ENCODE measurements around the gene TBC1D25. TPM values are rescaled to one million over a fixed set of nuclear protein-coding genes. Genes with fewer than 3 reads are reported as not detected.

TBC1D25 gene
- total RNA-seq, 1 experiment from 2014 or later: 18.2 TPM

- intact Hi-C loops (cut with micrococcal nuclease): no loop called here
- peak overlapping the region; percentile 77 for H3K4me3 Mint-ChIP-seq (ENCODE audit: unreplicated experiment)
- no peaks in the 10 kb centered on the region for H3K4me1 Mint-ChIP-seq (ENCODE audit: insufficient read depth, unreplicated experiment)
- POLR2A ChIA-PET: interaction anchor here (0.7 to 1.1 kb wide), 2 partner anchors 10 to 12 kb away, joined by 3 to 4 read pairs; no protein-coding TSS in a partner anchor
- no peak for DNase-seq (ENCODE audit: unreplicated experiment)
- CTCF ChIA-PET: no interaction called here
- peaks cover 5% of the 10 kb centered on the region for H3K9me3 Mint-ChIP-seq (ENCODE audit: unreplicated experiment)
- no TSS peak for BruUV-seq (replicated peaks)
- TF ChIP-seq, protein P1, sequence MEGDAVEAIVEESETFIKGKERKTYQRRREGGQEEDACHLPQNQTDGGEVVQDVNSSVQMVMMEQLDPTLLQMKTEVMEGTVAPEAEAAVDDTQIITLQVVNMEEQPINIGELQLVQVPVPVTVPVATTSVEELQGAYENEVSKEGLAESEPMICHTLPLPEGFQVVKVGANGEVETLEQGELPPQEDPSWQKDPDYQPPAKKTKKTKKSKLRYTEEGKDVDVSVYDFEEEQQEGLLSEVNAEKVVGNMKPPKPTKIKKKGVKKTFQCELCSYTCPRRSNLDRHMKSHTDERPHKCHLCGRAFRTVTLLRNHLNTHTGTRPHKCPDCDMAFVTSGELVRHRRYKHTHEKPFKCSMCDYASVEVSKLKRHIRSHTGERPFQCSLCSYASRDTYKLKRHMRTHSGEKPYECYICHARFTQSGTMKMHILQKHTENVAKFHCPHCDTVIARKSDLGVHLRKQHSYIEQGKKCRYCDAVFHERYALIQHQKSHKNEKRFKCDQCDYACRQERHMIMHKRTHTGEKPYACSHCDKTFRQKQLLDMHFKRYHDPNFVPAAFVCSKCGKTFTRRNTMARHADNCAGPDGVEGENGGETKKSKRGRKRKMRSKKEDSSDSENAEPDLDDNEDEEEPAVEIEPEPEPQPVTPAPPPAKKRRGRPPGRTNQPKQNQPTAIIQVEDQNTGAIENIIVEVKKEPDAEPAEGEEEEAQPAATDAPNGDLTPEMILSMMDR (IDR thresholded peaks at IDR 0.05; ENCODE audit: unreplicated experiment): no peak
- no peaks in the 10 kb centered on the region for H3K27me3 Mint-ChIP-seq (ENCODE audit: insufficient read depth, unreplicated experiment)
- H3K36me3 Mint-ChIP-seq (ENCODE audit: insufficient read depth, unreplicated experiment): peaks cover 10% of the 10 kb centered on the region
- H3K27ac Mint-ChIP-seq (ENCODE audit: low read depth, unreplicated experiment): no peak overlapping the region
Measured at GRCh38 chrX:48520455-48520854, 19.1 kb upstream of the TBC1D25 start.

- no peak for DNase-seq (ENCODE audit: unreplicated experiment)
- Mint-ChIP-seq H3K9me3 (ENCODE audit: unreplicated experiment) (peaks cover 5% of the 10 kb centered on the region), H3K27me3 (ENCODE audit: insufficient read depth, unreplicated experiment) (no peaks in the 10 kb centered on the region), H3K36me3 (ENCODE audit: insufficient read depth, unreplicated experiment) (peaks cover 10% of the 10 kb centered on the region), H3K4me3 (ENCODE audit: unreplicated experiment) (peak overlapping the region; percentile 77), H3K27ac (ENCODE audit: low read depth, unreplicated experiment) (no peak overlapping the region), H3K4me1 (ENCODE audit: insufficient read depth, unreplicated experiment) (no peaks in the 10 kb centered on the region)
- intact Hi-C loops (cut with micrococcal nuclease): no loop called here
- ChIA-PET POLR2A (interaction anchor here (1.0 to 2.2 kb wide), 5 partner anchors 10 to 75 kb away, joined by 4 to 15 read pairs (median 12); partner anchors contain the start of genes RBM3 and TBC1D25), CTCF (no interaction called here)
- TF ChIP-seq, protein P1 (IDR thresholded peaks at IDR 0.05; ENCODE audit: unreplicated experiment): no peak
- BruUV-seq (replicated peaks): no TSS peak
Measured at GRCh38 chrX:48520976-48521352, 18.6 kb upstream of the TBC1D25 start.

GRCh38 chrX:48521353-48522243 is 17.9 kb upstream of the TBC1D25 start, which contains the start of gene EBP:
Gene EBP (plus strand): TSS chrX:48521808. CDS start chrX:48523772, 1,964 bp downstream.
- Mint-ChIP-seq H3K27ac (ENCODE audit: low read depth, unreplicated experiment) (peak within 1 kb of the TSS; percentile 57), H3K9me3 (ENCODE audit: unreplicated experiment) (peaks cover 1% of the 10 kb centered on the region), H3K4me3 (ENCODE audit: unreplicated experiment) (peak within 1 kb of the TSS; percentile 77), H3K27me3 (ENCODE audit: insufficient read depth, unreplicated experiment) (no peaks in the 10 kb centered on the region), H3K4me1 (ENCODE audit: insufficient read depth, unreplicated experiment) (no peaks in the 10 kb centered on the region), H3K36me3 (ENCODE audit: insufficient read depth, unreplicated experiment) (peaks cover 11% of the 10 kb centered on the region)
- CTCF ChIA-PET: interaction anchor here (0.6 kb wide), 2 partner anchors 47 to 246 kb away, joined by 3 read pairs; no protein-coding TSS in a partner anchor
- BruUV-seq (replicated peaks): no TSS peak
- DNase-seq (ENCODE audit: unreplicated experiment): peak; percentile 95
- intact Hi-C loops (cut with micrococcal nuclease): no loop called here
- TF ChIP-seq, protein P1 (IDR thresholded peaks at IDR 0.05; ENCODE audit: unreplicated experiment): no peak
- POLR2A ChIA-PET: interaction anchor here (0.7 to 2.2 kb wide), 8 partner anchors 10 to 601 kb away, joined by 3 to 15 read pairs (median 7); partner anchors contain the start of genes FTSJ1, PORCN, RBM3 and TBC1D25

DNA sequence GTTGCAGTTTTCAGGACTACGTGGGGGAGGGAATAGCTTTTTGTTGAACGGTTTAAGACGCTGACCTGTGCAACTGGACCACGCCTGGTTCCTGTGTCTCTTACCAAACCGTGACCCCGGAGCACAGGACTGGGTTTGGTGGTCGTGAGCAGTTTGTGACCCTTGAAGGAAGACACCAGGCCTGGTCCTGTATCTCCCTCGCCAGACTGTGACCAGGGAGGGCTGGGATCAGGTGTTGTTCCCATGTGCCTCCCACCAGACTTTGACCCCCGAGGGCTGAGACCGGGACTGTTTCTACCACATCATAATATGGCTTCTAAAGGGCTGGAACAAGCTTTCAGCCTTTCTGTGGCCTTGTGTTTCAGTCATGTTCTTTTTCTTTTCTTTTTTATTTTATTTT is 17.2 kb upstream of the TBC1D25 start:
- no peaks in the 10 kb centered on the region for H3K27me3 Mint-ChIP-seq (ENCODE audit: insufficient read depth, unreplicated experiment)
- BruUV-seq (replicated peaks): TSS peak; percentile 64
- intact Hi-C loops (cut with micrococcal nuclease): no loop called here
- H3K9me3 Mint-ChIP-seq (ENCODE audit: unreplicated experiment): no peaks in the 10 kb centered on the region
- peak overlapping the region; percentile 57 for H3K27ac Mint-ChIP-seq (ENCODE audit: low read depth, unreplicated experiment)
- ChIA-PET CTCF (no interaction called here), POLR2A (interaction anchor here (0.7 to 2.2 kb wide), 7 partner anchors 9 to 600 kb away, joined by 3 to 15 read pairs (median 8); partner anchors contain the start of genes FTSJ1, PORCN, RBM3 and TBC1D25)
- DNase-seq (ENCODE audit: unreplicated experiment): no peak
- TF ChIP-seq, protein P1 (IDR thresholded peaks at IDR 0.05; ENCODE audit: unreplicated experiment): no peak
- no peaks in the 10 kb centered on the region for H3K4me1 Mint-ChIP-seq (ENCODE audit: insufficient read depth, unreplicated experiment)
- H3K4me3 Mint-ChIP-seq (ENCODE audit: unreplicated experiment): peak overlapping the region; percentile 77
- peaks cover 16% of the 10 kb centered on the region for H3K36me3 Mint-ChIP-seq (ENCODE audit: insufficient read depth, unreplicated experiment)

Measured in MCF 10A (cell line).